ENCODE measurements around the gene TMPRSS11F. TPM values are rescaled to one million over a fixed set of nuclear protein-coding genes. Genes with fewer than 3 reads are reported as not detected.

Gene TMPRSS11F
- total and polyA plus RNA-seq, 7 donors: not detected

DNA sequence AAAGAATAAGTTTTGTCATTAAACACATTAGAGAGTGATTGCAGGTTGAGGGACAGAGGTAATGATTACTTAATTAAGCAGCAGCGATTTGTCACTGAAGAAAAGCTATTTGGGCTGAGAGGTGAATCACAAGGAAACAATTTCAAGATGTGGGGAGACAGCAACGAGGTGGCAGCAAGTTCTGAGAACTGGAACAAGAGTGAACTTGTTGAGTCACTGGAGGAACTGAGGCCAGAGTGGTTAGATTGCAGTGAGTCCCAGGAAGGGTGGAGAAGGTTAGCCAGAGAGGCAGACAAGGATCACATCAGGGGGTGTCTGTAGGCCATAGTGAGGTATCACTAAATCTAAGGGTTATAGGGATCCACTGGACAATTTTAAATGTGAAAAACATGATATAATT lies 108.5 kb downstream of the TMPRSS11F start:
- H3K4me3 ChIP-seq: no peak overlapping the region
- 61 to 70% (median 63%) methylated on average over 2 of the region's 2 CpGs for WGBS, 3 donors
- H3K9me3 ChIP-seq: no peaks in the 10 kb centered on the region
- no peak overlapping the region for H3K27ac ChIP-seq
- no peaks in the 10 kb centered on the region for H3K27me3 ChIP-seq (ENCODE audit: insufficient read depth in 3 of 3, low read length in 2 of 3)
- no peaks in the 10 kb centered on the region for H3K4me1 ChIP-seq
- H3K36me3 ChIP-seq (ENCODE audit: insufficient read depth in 1 of 2, low read depth in 1 of 2): no peaks in the 10 kb centered on the region
- no peak for DNase-seq
- TF ChIP-seq, protein P1, sequence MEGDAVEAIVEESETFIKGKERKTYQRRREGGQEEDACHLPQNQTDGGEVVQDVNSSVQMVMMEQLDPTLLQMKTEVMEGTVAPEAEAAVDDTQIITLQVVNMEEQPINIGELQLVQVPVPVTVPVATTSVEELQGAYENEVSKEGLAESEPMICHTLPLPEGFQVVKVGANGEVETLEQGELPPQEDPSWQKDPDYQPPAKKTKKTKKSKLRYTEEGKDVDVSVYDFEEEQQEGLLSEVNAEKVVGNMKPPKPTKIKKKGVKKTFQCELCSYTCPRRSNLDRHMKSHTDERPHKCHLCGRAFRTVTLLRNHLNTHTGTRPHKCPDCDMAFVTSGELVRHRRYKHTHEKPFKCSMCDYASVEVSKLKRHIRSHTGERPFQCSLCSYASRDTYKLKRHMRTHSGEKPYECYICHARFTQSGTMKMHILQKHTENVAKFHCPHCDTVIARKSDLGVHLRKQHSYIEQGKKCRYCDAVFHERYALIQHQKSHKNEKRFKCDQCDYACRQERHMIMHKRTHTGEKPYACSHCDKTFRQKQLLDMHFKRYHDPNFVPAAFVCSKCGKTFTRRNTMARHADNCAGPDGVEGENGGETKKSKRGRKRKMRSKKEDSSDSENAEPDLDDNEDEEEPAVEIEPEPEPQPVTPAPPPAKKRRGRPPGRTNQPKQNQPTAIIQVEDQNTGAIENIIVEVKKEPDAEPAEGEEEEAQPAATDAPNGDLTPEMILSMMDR (IDR thresholded peaks at IDR 0.05): no peak
- ATAC-seq: no peak
- intact Hi-C loops (cut with DNase I): no loop called here

DNA sequence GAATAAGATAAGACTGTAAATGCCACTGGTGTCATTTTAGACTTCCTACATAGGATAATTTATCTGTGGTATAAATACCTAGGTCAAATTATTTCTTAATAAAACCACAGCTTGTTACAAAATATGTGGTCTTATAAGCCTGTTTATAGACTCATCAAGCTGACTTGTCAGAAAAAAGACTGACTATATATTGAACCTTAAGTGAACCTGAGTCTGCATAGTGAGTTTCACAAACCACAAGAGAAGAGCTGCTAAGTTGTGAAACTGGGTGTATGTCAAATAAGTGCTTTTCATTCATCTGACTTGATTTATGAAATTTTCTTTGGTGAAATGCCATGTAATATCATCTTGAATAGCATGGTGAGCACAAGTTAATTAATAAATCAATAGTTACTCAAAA lies 118.0 kb downstream of the TMPRSS11F start:
- H3K4me1 ChIP-seq: no peaks in the 10 kb centered on the region
- no peaks in the 10 kb centered on the region for H3K27me3 ChIP-seq (ENCODE audit: insufficient read depth in 3 of 3, low read length in 2 of 3)
- no peaks in the 10 kb centered on the region for H3K36me3 ChIP-seq (ENCODE audit: insufficient read depth in 1 of 2, low read depth in 1 of 2)
- DNase-seq: no peak
- no peak overlapping the region for H3K27ac ChIP-seq
- no peak for ATAC-seq
- H3K9me3 ChIP-seq: no peaks in the 10 kb centered on the region
- TF ChIP-seq, protein P1 (IDR thresholded peaks at IDR 0.05): no peak
- intact Hi-C loops (cut with DNase I): no loop called here
- H3K4me3 ChIP-seq: no peak overlapping the region

Other genes starting within 250 kb of the TMPRSS11F start
- gene TMPRSS11D, start 245.9 kb downstream of the TMPRSS11F start, total RNA-seq: not detected
- under 1 TPM in 1 of 3 donors, not detected in 2; 0.10 TPM for gene TMPRSS11D, start 245.9 kb downstream of the TMPRSS11F start, polyA plus RNA-seq
- gene TMPRSS11A, start 166.4 kb downstream of the TMPRSS11F start, total RNA-seq: not detected
- gene TMPRSS11A, start 166.4 kb downstream of the TMPRSS11F start, polyA plus RNA-seq: not detected
- gene TMPRSS11B, start 115.8 kb upstream of the TMPRSS11F start, total RNA-seq: not detected
- gene TMPRSS11B, start 115.8 kb upstream of the TMPRSS11F start, polyA plus RNA-seq: under 1 TPM in 2 of 3 donors, not detected in 1; 0.03 TPM
- gene YTHDC1, start 220.2 kb upstream of the TMPRSS11F start, total RNA-seq: 10 to 100 TPM; 35.3 to 58.5 (median 48.1) TPM
- 10 to 100 TPM; 19.1 to 43.3 (median 26.6) TPM for gene YTHDC1, start 220.2 kb upstream of the TMPRSS11F start, polyA plus RNA-seq